Measurements from ENCODE around the gene SESN3.
"Not testable (repeated sequence)": the region's sequence is repeated elsewhere in the genome, so short reads cannot be mapped to it uniquely, and the experiment has no call there.

The SESN3 gene

GRCh38 chr11:95231127-95231880, at the start of gene SESN3:
Gene SESN3, minus strand, starts transcription at chr11:95231202. Its CDS starts 342 bp downstream, at chr11:95230860.
- peak; percentile 98 for DNase-seq

- no peak for DNase-seq
Measured at GRCh38 chr11:95279921-95280868, 49.2 kb upstream of the SESN3 start.

- DNase-seq, result no peak
Measured at GRCh38 chr11:95277868-95278267, 46.9 kb upstream of the SESN3 start.

- DNase-seq, result no peak
Measured at GRCh38 chr11:95276139-95276538, 45.1 kb upstream of the SESN3 start.

- DNase-seq, result not testable (repeated sequence)
Measured at GRCh38 chr11:95273618-95274017, 42.6 kb upstream of the SESN3 start.

- DNase-seq, result no peak
Measured at GRCh38 chr11:95269036-95269819, 38.2 kb upstream of the SESN3 start.

- DNase-seq, result no peak
Measured at GRCh38 chr11:95268391-95268790, 37.4 kb upstream of the SESN3 start.

GRCh38 chr11:95267601-95268213, 36.7 kb upstream of the SESN3 start:
- no peak for DNase-seq

- DNase-seq, result no peak
Measured at GRCh38 chr11:95266751-95267374, 35.9 kb upstream of the SESN3 start.

GRCh38 chr11:95264881-95265280, 33.9 kb upstream of the SESN3 start:
- no peak for DNase-seq

GRCh38 chr11:95262994-95263765, 32.2 kb upstream of the SESN3 start:
- DNase-seq, result no peak

GRCh38 chr11:95257456-95257971, 26.5 kb upstream of the SESN3 start:
- DNase-seq, result no peak

GRCh38 chr11:95256321-95256779, 25.3 kb upstream of the SESN3 start:
- DNase-seq, result no peak

GRCh38 chr11:95255251-95256145, 24.5 kb upstream of the SESN3 start:
- DNase-seq, result no peak

GRCh38 chr11:95254716-95255115, 23.7 kb upstream of the SESN3 start:
- no peak for DNase-seq

GRCh38 chr11:95254131-95254704, 23.2 kb upstream of the SESN3 start:
- peak; percentile 68 for DNase-seq

GRCh38 chr11:95253141-95253540, 22.1 kb upstream of the SESN3 start:
- no peak for DNase-seq

GRCh38 chr11:95252586-95252985, 21.6 kb upstream of the SESN3 start:
- DNase-seq, result no peak

- DNase-seq, result not testable (repeated sequence)
Measured at GRCh38 chr11:95251896-95252295, 20.9 kb upstream of the SESN3 start.
